HG03108 (cell line): ENCODE measurements around the gene PI4KA.
A peak's percentile ranks its signal among the peaks of the same experiment; 100 is the strongest.

Experiments
- ATAC-seq: cut with Tn5 transposase; IDR thresholded peaks from one replicate; pipeline ENCODE4 v1.9.1; 2021; ENCODE audit warnings: moderate library complexity; ENCODE audit not compliant: unreplicated experiment

Gene PI4KA

GRCh38 chr22:20881869-20882815 is 23.5 kb upstream of the PI4KA start:
- ATAC-seq: no peak

GRCh38 chr22:20881231-20881630 is 22.6 kb upstream of the PI4KA start:
- ATAC-seq: no peak

DNA sequence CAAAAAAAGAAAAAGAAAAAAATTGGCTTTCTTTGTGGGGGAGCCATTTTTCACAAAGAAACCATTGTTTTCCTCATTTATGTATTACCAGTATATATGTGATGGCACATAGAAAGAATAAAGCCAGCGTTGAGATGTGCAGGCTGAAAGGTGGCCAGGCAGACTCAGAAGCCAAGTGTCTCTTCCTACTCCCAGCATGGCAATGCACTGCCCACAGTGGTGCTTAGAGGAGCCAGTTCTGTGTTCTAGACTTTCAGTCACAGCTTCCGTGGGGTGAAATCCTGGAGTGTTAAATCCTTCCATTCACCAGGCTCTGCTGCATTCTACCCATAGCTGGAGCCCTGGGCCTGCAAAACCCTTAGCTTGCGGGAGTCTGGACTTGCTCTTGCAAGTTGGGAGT is 19.1 kb upstream of the PI4KA start:
- ATAC-seq: no peak

DNA sequence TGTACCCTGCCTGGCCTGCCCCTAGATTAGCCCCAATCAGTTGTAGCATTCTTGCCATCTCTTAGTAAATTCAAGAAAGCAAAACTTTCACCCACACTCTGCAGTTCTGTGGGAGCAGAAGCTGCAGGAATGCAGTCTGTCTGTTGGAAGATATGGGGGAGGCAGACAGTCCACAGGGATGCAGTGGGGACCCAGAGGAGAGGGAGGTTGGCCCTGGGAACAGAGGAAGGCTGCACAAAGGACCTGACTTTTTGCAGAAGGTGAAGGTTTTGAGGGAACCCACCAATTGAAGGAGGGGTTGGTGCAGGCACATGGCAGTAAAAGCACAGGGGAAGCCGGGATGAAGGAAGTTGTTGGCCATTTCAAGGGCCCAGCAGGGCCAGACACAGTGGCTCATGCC is 16.7 kb upstream of the PI4KA start:
- no peak for ATAC-seq

DNA sequence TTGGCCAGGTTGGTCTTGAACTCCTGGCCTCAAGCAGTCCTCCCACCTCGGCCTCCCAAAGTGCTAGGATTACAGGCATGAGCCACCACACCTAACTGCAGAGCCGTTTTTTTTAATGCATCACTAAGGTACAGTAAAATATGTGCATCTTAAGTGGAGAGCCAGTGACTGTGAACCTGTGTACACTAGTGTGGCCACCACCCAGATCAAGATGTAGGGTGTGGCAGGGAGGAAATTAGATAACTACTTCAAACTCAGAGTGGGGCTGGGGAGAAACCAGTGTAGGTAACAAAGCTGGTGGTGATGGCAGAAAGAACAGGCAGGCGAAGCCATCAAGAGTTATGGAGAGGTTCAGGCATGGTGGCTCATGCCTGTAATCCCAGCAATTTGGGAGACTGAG is 14.6 kb upstream of the PI4KA start:
- ATAC-seq: no peak

DNA sequence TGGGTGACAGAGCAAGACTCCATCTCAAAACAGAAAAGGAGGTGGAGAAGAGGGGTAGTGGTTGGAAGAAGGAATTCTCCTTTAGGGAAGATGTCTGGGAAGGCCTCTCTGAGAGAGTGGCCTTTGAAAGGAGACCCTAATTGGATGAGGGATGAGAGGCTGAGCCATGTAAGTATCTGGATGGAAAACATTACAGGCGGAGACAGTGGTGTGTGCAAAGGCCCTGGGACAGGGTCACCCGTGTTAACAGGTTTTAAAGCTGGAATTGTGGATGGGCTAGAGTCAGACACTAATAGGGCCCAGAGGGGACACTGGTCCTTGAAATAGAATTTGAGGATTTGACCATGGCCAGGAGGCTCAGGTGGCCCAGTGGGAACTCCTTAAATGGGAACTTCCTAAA is 10.6 kb upstream of the PI4KA start:
- ATAC-seq: no peak

DNA sequence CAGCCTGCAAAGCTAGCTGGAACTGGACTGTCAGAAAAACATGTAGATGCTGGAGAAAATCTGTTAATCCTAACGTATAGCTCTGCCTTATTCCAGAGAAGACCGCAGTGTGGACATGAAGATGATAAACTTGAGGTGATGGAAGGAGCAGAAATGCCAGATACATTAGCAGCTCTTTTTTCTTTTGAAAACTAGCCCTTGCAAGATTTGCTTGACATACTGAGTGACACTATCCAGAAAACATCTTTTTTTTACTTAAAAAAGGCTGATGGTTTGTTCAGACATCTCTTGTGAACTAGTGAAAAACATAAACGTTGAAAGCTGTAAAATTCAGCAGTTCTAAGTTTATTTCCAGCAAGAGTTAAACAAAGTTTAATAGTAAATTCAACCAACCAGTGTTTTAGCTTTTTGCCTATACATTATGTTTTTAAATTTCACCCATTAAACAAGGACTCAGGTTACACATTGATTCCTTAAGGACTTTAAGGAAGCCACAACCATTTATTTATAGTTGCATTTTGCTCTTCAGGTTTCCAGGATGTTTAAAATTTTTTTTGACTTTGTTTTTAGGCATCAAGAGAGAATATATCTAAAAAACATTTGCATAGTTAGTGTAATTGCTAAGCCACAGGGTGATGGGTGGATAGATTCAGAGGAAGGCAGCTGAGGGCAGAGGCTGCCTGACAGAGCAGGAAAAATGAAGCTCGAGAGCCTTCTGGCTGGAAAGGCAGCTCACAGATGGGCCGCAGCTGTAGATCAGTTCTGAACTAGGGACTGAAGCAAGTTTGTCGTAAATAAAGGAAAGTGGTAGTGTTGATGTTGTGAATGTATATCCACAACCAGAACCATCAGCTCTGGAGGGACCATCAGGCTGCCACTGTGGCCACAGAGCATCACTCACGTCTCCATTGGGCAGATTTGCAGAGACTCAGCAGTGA is 9.7 kb upstream of the PI4KA start:
- ATAC-seq: no peak

DNA sequence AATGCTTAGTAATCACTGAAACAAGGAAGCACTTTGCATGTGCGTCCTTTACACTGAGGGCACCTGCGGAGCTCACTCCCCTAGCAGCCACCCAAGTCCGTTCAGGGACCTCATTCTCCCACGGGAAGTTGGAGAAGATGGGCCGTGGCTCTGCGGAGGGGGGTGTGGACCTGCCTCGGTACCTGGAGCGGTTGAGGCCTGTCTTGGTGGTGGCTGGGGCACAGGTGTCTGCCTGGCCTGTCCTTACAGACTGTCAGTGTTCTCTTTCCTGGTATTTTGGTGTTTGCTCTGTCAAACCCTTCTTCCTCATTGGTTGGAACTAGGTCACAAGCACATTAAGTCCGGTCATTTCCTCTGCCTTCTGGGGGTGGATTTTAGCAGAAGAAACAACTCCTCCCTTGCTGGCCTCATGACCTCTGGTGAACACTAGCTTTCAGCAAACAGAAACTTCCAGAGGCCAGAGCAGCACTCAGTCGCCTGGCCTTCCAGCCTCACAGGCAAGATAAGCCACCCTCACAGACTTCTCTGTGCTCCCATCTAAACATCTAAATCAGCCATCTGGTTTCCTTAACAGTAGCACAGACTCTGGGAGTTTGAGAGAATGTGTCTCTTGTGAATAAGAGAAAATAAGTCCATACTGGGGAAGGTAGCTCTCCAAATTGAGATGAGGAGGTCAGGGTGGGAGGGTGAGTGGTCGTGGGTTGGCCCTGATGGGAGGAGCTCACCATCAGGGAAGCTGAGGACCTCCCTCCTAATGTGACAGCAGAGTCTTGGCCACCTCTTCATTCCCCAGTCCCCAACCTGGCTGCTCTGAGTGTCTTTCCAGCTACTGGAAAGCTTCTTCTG is 8.8 kb upstream of the PI4KA start:
- no peak for ATAC-seq

GRCh38 chr22:20866736-20867135 is 8.1 kb upstream of the PI4KA start:
- ATAC-seq: no peak

DNA sequence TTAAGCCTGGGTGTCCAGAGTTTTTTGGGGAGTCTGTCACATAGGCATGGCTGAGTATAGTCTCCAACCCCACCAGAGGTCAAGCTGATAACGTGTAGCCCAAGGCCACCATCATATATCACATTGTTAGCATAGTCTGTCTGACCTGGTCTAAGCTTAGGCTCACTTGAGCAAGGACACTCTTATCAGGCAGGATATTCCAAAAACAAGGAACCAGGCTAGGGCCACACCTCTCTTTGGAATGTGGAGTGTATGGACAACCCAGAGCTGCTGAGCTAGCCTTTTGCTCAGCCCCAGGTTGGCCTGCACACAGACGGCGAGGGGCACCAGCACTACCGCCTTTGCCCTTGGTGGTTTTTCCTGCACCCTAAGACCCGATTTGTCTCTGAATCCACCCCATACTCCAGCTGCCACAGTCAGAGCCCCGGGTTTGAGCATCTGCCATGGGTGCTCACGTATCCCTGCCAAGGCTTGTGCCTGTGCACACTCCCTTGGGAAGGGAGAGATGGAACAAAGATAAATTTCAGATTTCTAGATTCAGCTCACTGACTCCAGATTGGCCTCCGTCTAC is 7.3 kb upstream of the PI4KA start:
- no peak for ATAC-seq

GRCh38 chr22:20865331-20865730 is 6.7 kb upstream of the PI4KA start:
- ATAC-seq: no peak

GRCh38 chr22:20864186-20864908 is 5.7 kb upstream of the PI4KA start:
- no peak for ATAC-seq

GRCh38 chr22:20863366-20863765 is 4.8 kb upstream of the PI4KA start:
- no peak for ATAC-seq

- ATAC-seq: no peak
Measured at GRCh38 chr22:20862540-20862939, 3.9 kb upstream of the PI4KA start.

GRCh38 chr22:20859615-20860014 is 1.0 kb upstream of the PI4KA start:
- no peak for ATAC-seq

DNA sequence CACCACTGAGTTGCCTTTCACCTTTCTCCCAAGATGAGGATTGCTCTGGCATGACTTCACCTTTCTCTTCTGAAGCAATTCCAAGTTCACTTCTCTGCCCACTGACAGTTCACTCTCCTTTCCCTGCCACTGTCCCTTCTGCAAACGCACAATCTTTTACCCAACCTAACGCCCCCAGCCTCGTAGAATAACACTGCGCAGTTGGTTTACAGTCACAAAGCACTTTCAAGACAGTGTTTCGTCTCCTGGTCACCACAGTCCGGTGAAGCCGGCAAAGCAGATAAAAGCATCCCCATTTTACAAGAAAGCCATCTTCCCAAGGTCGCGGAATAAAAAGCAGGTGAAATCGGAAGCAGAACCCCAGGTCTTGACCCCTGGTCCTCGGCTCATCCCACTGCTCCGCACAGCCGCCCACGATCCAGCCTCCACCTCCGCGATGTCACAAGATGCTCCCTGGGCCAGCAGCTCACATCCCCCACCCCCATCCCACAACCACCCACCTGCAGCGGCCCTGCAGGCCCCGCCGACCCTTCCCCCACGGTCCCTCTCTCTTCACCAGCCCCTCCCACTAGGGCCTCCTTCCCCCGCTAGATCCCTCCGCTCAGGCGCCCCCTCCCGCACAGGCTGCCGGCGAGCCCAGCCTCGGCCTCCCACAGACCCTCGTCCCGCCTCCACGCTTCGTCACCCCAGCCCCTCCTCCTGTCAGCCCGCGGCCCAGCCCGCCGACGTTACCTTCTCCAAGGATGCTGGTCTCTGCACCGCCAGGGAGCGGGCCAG is 585 bp downstream of the PI4KA start:
- peak; percentile 34 for ATAC-seq

DNA sequence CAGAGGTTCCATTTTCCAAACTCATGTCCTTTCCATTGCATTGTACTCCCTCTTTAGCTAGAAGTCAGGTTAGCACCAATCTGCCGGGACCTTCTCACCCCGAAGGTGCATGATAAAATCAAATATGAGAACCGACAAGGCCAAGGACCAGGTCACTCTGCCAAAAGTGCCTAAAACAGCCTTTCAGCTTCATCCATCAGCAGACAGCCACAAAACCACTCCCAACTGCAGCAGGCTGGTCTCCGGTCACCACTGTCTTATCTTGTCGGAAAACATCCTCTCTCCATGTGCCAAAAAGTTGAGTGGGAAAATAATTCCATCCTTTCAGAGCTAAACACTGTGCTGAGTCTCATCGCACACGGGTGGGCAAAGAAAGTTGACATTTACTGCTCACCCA is 1.4 kb downstream of the PI4KA start:
- no peak for ATAC-seq

DNA sequence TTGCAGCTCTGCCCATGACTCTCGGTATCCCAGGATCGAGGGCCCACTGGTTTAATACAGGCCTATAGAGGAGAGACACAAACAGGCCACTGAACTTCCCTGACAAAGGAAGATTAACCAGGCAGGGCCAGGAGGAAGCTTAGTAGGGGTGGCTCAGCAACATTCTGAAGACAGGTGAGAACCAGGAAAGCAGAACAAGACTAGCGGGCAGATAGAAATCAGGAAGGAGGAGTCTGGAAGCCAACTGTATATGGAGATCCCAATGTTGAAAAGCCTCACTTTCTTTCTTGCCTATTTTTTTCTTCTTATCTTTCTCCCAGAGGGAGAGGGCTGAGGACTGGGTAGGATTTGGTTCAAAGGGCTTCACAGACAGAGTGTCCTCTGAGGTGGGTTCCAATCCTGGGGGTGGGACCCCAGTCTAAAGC is 5.4 kb downstream of the PI4KA start:
- ATAC-seq: no peak

- ATAC-seq: no peak
Measured at GRCh38 chr22:20852503-20852902, 6.1 kb downstream of the PI4KA start.
